ENCODE data around the gene IFRD1.

GRCh38 chr7:112497481-112497880 lies 47.2 kb downstream of the IFRD1 start:
- TF ChIP-seq FOXK2 (IDR thresholded peaks at IDR 0.05) (no peak), SP1 (IDR thresholded peaks at IDR 0.05) (no peak), HDGF (IDR thresholded peaks at IDR 0.05; ENCODE audit: borderline replicate concordance) (no peak), ELF4 (IDR thresholded peaks at IDR 0.05) (no peak), FOXA1 (IDR thresholded peaks at IDR 0.05) (no peak), BHLHE40 (IDR thresholded peaks at IDR 0.05; ENCODE audit: borderline replicate concordance) (no peak), ZNF384 (IDR thresholded peaks at IDR 0.05) (no peak), CTBP1 (IDR thresholded peaks at IDR 0.05; ENCODE audit: borderline replicate concordance) (no peak), TARDBP (IDR thresholded peaks at IDR 0.05) (no peak), PKNOX1 (IDR thresholded peaks at IDR 0.05) (no peak)

Measured in HEK293T (cell line).